Measurements from ENCODE around the gene GUSB.
"Not testable (repeated sequence)": the region's sequence is repeated elsewhere in the genome, so short reads cannot be mapped to it uniquely, and the experiment has no call there.

The GUSB gene

GRCh38 chr7:65972976-65973375, 9.0 kb downstream of the GUSB start:
- no peak for DNase-seq (ENCODE audit: low read depth in 2 of 2)
- no peak for TF ChIP-seq CTCF (IDR thresholded peaks at IDR 0.05; ENCODE audit: low read depth, low read length)
- H3K4me3 ChIP-seq (replicated peaks in 1 of 2; ENCODE audit: low read depth in 2 of 2, low read length in 2 of 2): no peak overlapping the region

- H3K4me3 ChIP-seq (replicated peaks in 1 of 2; ENCODE audit: low read depth in 2 of 2, low read length in 2 of 2): no peak overlapping the region
- TF ChIP-seq CTCF (IDR thresholded peaks at IDR 0.05; ENCODE audit: low read depth, low read length): no peak
- no peak for DNase-seq (ENCODE audit: low read depth in 2 of 2)
Measured at GRCh38 chr7:65971021-65971420, 11.0 kb downstream of the GUSB start.

- no peak for TF ChIP-seq CTCF (IDR thresholded peaks at IDR 0.05; ENCODE audit: low read depth, low read length)
- no peak overlapping the region for H3K4me3 ChIP-seq (replicated peaks in 1 of 2; ENCODE audit: low read depth in 2 of 2, low read length in 2 of 2)
- DNase-seq (ENCODE audit: low read depth in 2 of 2): no peak
Measured at GRCh38 chr7:65968256-65969185, 13.5 kb downstream of the GUSB start.

GRCh38 chr7:65967361-65968155, 14.5 kb downstream of the GUSB start:
- no peak overlapping the region for H3K4me3 ChIP-seq (replicated peaks in 1 of 2; ENCODE audit: low read depth in 2 of 2, low read length in 2 of 2)
- no peak for TF ChIP-seq CTCF (IDR thresholded peaks at IDR 0.05; ENCODE audit: low read depth, low read length)
- no peak for DNase-seq (ENCODE audit: low read depth in 2 of 2)

- no peak for TF ChIP-seq CTCF (IDR thresholded peaks at IDR 0.05; ENCODE audit: low read depth, low read length)
- no peak overlapping the region for H3K4me3 ChIP-seq (replicated peaks in 1 of 2; ENCODE audit: low read depth in 2 of 2, low read length in 2 of 2)
- no peak for DNase-seq (ENCODE audit: low read depth in 2 of 2)
Measured at GRCh38 chr7:65966146-65966545, 15.9 kb downstream of the GUSB start.

- H3K4me3 ChIP-seq (replicated peaks in 1 of 2; ENCODE audit: low read depth in 2 of 2, low read length in 2 of 2); DNase-seq (ENCODE audit: low read depth in 2 of 2): not testable (repeated sequence)
Measured at GRCh38 chr7:65964671-65965070, 17.3 kb downstream of the GUSB start.

- H3K4me3 ChIP-seq (replicated peaks in 1 of 2; ENCODE audit: low read depth in 2 of 2, low read length in 2 of 2): no peak overlapping the region
- no peak for DNase-seq (ENCODE audit: low read depth in 2 of 2)
- TF ChIP-seq CTCF (IDR thresholded peaks at IDR 0.05; ENCODE audit: low read depth, low read length): no peak
Measured at GRCh38 chr7:65962033-65962432, 20.0 kb downstream of the GUSB start.
